BJ (cell line): ENCODE measurements around the gene P4HTM. TPM values are rescaled to one million over a fixed set of nuclear protein-coding genes. Genes with fewer than 3 reads are reported as not detected.
A peak's percentile ranks its signal among the peaks of the same experiment; 100 is the strongest.

Source experiments
- CTCF ChIA-PET: fragments of 350-600 bp; formaldehyde crosslinking; extraction: SDS; loops from one replicate; lab custom pipeline; 2021; ENCODE audit warnings: antibody characterized with exemption, inconsistent platforms; lab: Yijun Ruan, JAX
- POLR2A ChIA-PET: fragments of 300-600 bp; sonication (Branson Sonifier 250); formaldehyde crosslinking; extraction: SDS; loops from one replicate; lab custom pipeline; 2021; ENCODE audit warnings: antibody characterized with exemption; lab: Charles Lee
- DNase-seq: peaks from one replicate; pipeline ENCODE4 v3.0.0-alpha.2; 2011; ENCODE audit warnings: low read depth
- H3K27me3 ChIP-seq: 2 replicates; pipeline ENCODE4 v1.6.0; 2011; ENCODE audit warnings: low read length; ENCODE audit not compliant: control insufficient read depth, insufficient read depth
- H3K36me3 ChIP-seq: 2 replicates; pipeline ENCODE4 v1.5.1; 2011; ENCODE audit warnings: low read length; ENCODE audit not compliant: control insufficient read depth, insufficient read depth
- H3K4me3 ChIP-seq: 2 replicates; pipeline ENCODE4 v1.5.1; 2011; ENCODE audit warnings: low read depth, mild to moderate bottlenecking, control low read depth, low read length
- polyA plus RNA-seq: library from polyadenylated mRNA; depleted of rRNA; stranded (reverse); fragments of >200 nt; gene quantifications from 2 replicates; pipeline ENCODE4 v1.2.3, GENCODE V29; 2011
- TF ChIP-seq, protein P1 (sequence below): IDR thresholded peaks from 2 replicates; pipeline ENCODE4 v1.5.1; 2011; ENCODE audit warnings: low read depth, mild to moderate bottlenecking, control low read depth, inconsistent platforms, low read length, moderate library complexity; ENCODE audit not compliant: insufficient read depth

Gene P4HTM
- polyA plus RNA-seq, 1 experiment: 38.4 TPM

DNA sequence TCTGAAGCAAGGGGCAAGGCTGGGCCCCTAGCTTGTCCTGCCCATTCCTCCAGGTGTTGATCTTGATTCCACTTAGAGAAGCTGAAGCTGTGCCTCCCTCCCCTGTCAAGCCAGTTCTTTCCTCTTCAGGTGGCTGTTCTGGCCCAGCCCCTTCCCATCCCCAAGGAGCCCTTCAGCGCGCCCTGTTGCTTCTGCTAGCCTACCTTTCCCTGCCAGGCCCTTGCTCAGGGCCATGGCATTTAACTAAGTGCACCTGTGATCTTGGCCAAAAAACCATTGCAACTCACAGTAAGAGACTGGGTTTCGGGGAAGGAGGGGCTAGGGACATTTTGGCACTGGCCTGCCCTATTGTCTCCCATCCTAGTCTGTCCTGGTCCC, 15.3 kb downstream of the P4HTM start:
- peaks cover 4% of the 10 kb centered on the region for H3K36me3 ChIP-seq
- TF ChIP-seq, protein P1, sequence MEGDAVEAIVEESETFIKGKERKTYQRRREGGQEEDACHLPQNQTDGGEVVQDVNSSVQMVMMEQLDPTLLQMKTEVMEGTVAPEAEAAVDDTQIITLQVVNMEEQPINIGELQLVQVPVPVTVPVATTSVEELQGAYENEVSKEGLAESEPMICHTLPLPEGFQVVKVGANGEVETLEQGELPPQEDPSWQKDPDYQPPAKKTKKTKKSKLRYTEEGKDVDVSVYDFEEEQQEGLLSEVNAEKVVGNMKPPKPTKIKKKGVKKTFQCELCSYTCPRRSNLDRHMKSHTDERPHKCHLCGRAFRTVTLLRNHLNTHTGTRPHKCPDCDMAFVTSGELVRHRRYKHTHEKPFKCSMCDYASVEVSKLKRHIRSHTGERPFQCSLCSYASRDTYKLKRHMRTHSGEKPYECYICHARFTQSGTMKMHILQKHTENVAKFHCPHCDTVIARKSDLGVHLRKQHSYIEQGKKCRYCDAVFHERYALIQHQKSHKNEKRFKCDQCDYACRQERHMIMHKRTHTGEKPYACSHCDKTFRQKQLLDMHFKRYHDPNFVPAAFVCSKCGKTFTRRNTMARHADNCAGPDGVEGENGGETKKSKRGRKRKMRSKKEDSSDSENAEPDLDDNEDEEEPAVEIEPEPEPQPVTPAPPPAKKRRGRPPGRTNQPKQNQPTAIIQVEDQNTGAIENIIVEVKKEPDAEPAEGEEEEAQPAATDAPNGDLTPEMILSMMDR: no peak
- ChIA-PET POLR2A (no interaction called here), CTCF (interaction anchor here (5.1 to 6.2 kb wide), 2 partner anchors 16 to 17 kb away, joined by 30 to 46 read pairs; partner anchors contain the start of genes NDUFAF3 and P4HTM)
- no peak for DNase-seq
- H3K4me3 ChIP-seq: no peak overlapping the region
- no peaks in the 10 kb centered on the region for H3K27me3 ChIP-seq

DNA sequence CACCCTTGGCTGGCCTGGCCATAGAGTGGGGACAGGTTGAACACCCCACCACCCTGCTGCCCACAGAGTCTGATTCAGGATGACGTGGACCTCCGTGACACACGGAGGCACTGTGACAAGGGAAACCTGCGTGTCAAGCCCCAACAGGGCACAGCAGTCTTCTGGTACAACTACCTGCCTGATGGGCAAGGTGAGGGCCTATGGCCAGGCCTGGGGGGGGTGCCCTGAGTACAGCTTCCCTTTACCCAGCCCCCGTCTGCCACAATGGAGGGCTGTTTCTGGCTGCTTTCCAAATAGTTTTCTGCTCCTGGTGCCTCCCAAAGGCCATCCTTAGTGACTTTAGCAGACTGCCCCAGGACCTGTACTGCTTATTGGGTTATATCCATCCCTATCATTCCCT, 16.0 kb downstream of the P4HTM start:
- ChIA-PET POLR2A (no interaction called here), CTCF (interaction anchor here (0.6 to 6.2 kb wide), 3 partner anchors 10 to 17 kb away, joined by 3 to 46 read pairs (median 30); partner anchors contain the start of genes NDUFAF3 and P4HTM)
- H3K27me3 ChIP-seq: no peaks in the 10 kb centered on the region
- peaks cover 5% of the 10 kb centered on the region for H3K36me3 ChIP-seq
- TF ChIP-seq, protein P1: no peak
- DNase-seq: no peak
- peak overlapping the region; percentile 96; the same call in 1 of the 2 replicates for H3K4me3 ChIP-seq

DNA sequence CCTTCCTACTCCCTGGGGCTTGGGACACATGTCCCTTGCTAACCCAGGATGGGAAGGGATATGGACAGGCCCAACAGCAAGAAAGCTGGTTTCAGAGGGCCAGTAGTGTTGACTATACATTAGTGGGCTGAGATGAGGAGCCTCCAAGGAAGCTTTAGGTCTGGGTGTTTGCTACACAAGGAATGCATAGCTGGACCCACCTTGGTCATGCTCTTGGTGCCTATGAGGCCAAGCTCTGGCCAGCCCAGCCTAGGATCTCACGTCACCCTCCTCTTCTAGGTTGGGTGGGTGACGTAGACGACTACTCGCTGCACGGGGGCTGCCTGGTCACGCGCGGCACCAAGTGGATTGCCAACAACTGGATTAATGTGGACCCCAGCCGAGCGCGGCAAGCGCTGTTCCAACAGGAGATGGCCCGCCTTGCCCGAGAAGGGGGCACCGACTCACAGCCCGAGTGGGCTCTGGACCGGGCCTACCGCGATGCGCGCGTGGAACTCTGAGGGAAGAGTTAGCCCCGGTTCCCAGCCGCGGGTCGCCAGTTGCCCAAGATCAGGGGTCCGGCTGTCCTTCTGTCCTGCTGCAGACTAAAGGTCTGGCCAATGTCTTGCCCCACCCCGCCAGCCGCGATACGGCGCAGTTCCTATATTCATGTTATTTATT, 16.5 kb downstream of the P4HTM start:
- CTCF ChIA-PET: interaction anchor here (0.6 to 6.2 kb wide), 10 partner anchors 11 to 557 kb away, joined by 3 to 46 read pairs (median 4); partner anchors contain the start of genes ARIH2, DALRD3, NDUFAF3 and P4HTM
- TF ChIP-seq, protein P1: no peak
- POLR2A ChIA-PET: interaction anchor here (0.5 to 1.5 kb wide), 6 partner anchors 13 to 108 kb away, joined by 3 to 19 read pairs (median 8); partner anchors contain the start of genes IMPDH2, NDUFAF3, P4HTM and SLC25A20
- Histone ChIP-seq H3K27me3 (no peaks in the 10 kb centered on the region), H3K36me3 (peaks cover 6% of the 10 kb centered on the region), H3K4me3 (peak overlapping the region; percentile 96)
- DNase-seq: no peak

DNA sequence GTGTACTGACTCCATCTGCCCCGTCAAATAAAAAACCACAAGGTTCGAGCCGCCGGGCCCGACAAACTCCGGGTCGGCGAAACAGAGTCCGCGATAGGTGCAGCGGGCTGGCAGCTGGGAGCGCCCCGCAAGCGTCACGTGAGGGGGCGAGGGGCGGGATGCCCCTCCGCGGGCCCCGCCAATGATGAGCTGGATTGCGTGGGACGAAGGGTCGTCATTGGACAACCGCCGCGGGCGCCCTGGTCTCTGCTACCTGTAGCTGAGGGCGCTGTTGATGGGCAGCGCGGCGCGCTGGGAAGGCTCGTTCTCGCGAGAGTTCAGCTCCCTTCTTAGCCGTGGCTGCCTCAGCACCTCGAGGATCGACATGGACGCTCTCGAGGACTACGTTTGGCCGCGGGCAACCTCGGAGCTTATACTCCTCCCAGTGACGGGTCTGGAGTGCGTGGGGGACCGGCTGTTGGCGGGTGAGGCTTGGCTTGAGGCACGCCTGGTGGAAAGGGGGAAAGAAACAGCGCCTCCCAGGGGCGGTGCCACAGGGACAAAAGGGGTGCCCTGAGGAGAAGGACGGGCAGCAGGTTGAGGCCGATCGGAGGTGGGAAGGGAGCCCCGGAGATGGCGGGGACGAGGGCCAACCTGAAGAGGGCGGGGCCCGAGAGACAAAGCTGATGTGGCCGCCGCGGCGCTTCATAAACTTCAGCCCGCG, 17.2 kb downstream of the P4HTM start, which contains the start of gene WDR6:
TSS of gene WDR6 (plus strand) at position 324 of the 703 bp plus-strand sequence. CDS start at position 365, 41 bp downstream.
- peaks cover 10% of the 10 kb centered on the region for H3K36me3 ChIP-seq
- ChIA-PET CTCF (interaction anchor here (0.7 to 6.2 kb wide), 9 partner anchors 10 to 558 kb away, joined by 3 to 46 read pairs (median 4); partner anchors contain the start of genes ARIH2, DALRD3, NDUFAF3 and P4HTM), POLR2A (interaction anchor here (0.5 to 1.5 kb wide), 10 partner anchors 13 to 664 kb away, joined by 3 to 19 read pairs (median 7); partner anchors contain the start of genes IMPDH2, NDUFAF3, P4HTM and SLC25A20)
- TF ChIP-seq, protein P1: peak; percentile 50
- peak within 1 kb of the TSS; percentile 96 for H3K4me3 ChIP-seq
- H3K27me3 ChIP-seq: no peaks in the 10 kb centered on the region
- DNase-seq: peak; percentile 84
